ENCODE results near the gene FUBP3.

Gene FUBP3

GRCh38 chr9:130672466-130672865 lies 93.1 kb downstream of the FUBP3 start:
- no peak for TF ChIP-seq CTCF (IDR thresholded peaks at IDR 0.05; ENCODE audit: control extremely low read depth, extremely low read depth, low read depth, missing control alignments)
- ChIA-PET POLR2A (no interaction called here), CTCF (no interaction called here)
- no peak for DNase-seq (ENCODE audit: extremely low spot score)

GRCh38 chr9:130672933-130673615 lies 93.7 kb downstream of the FUBP3 start:
- ChIA-PET CTCF (interaction anchor here (1.7 kb wide), 1 partner anchor 9 kb away, joined by 4 read pairs; no protein-coding TSS in a partner anchor), POLR2A (no interaction called here)
- DNase-seq (ENCODE audit: extremely low spot score), result no peak
- no peak for TF ChIP-seq CTCF (IDR thresholded peaks at IDR 0.05; ENCODE audit: control extremely low read depth, extremely low read depth, low read depth, missing control alignments)

DNA sequence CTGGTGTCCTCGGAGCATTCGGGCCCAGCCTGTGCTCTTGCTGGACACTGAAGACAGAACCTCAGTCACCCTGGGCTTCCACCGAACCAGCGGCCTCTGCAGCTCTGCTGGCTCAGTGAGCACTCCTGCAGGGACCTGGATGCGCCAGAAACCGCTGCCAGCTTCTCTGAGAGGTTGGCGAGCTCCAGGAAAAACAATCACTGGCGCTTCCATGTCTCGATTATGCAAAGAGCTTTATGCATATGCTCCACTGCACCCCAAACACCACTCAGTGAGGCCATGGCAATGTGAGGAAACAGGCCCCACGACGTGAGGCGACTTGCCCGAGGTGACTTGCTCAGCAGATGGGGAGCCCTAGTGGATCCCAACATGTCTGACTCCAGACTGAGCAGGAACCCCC lies 96.0 kb downstream of the FUBP3 start:
- no peak for TF ChIP-seq CTCF (IDR thresholded peaks at IDR 0.05; ENCODE audit: control extremely low read depth, extremely low read depth, low read depth, missing control alignments)
- POLR2A ChIA-PET, result no interaction called here
- DNase-seq (ENCODE audit: extremely low spot score), result no peak
- CTCF ChIA-PET, result no interaction called here

- CTCF ChIA-PET, result no interaction called here
- DNase-seq (ENCODE audit: extremely low spot score), result no peak
- POLR2A ChIA-PET, result no interaction called here
- no peak for TF ChIP-seq CTCF (IDR thresholded peaks at IDR 0.05; ENCODE audit: control extremely low read depth, extremely low read depth, low read depth, missing control alignments)
Measured at GRCh38 chr9:130677252-130677651, 97.9 kb downstream of the FUBP3 start.

- peak; percentile 75 for DNase-seq (ENCODE audit: extremely low spot score)
- ChIA-PET CTCF (interaction anchor here (1.3 to 10.4 kb wide), 6 partner anchors 9 to 218 kb away, joined by 3 to 262 read pairs (median 6); partner anchors contain the start of gene EXOSC2), POLR2A (no interaction called here)
- no peak for TF ChIP-seq CTCF (IDR thresholded peaks at IDR 0.05; ENCODE audit: control extremely low read depth, extremely low read depth, low read depth, missing control alignments)
Measured at GRCh38 chr9:130680836-130681768, 101.7 kb downstream of the FUBP3 start.

DNA sequence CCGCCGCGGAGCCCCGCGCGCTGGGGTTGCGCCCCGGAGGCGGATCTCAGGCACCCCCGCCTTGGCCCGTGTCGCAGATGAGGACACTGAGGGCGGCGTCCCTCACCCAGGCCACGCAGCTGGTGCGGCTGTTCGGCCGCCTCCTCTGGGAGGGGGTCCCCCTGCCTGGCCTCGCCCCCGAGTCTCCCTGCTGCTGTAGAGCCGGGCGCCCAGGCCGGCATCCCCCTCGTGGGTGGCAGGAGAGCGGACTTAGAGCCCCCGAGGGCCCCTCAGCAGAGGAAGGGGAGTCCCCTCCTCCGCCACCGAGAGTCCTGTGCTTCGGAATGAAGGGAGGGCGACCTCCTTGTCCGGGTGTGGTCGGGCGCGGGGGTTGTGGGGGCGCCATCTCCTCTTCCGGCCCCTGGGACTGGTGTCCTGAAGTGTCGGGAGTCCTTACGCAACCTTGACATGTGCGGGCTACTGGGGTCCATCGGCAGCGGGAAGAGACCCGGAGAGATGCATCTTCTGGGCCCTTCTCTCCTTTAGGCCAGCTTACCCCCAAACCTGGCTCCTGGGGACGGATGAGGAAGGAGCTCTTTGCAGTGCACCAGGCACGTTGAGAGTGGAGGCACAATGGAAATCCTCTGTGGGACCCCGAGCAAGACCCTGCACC lies 102.5 kb downstream of the FUBP3 start:
- POLR2A ChIA-PET, result interaction anchor here (0.8 kb wide), 1 partner anchor 11 kb away, joined by 3 read pairs; the partner anchor contains the start of gene EXOSC2
- no peak for TF ChIP-seq CTCF (IDR thresholded peaks at IDR 0.05; ENCODE audit: control extremely low read depth, extremely low read depth, low read depth, missing control alignments)
- DNase-seq (ENCODE audit: extremely low spot score), result peak; percentile 61
- CTCF ChIA-PET, result interaction anchor here (0.7 to 10.4 kb wide), 23 partner anchors 8 to 1337 kb away, joined by 3 to 262 read pairs (median 4); partner anchors contain the start of gene EXOSC2
